Measurements from ENCODE around the gene ORMDL3. TPM values are rescaled to one million over a fixed set of nuclear protein-coding genes. Genes with fewer than 3 reads are reported as not detected.

ORMDL3 gene
- total RNA-seq, 1 experiment from 2014 or later = 58.6 TPM

DNA sequence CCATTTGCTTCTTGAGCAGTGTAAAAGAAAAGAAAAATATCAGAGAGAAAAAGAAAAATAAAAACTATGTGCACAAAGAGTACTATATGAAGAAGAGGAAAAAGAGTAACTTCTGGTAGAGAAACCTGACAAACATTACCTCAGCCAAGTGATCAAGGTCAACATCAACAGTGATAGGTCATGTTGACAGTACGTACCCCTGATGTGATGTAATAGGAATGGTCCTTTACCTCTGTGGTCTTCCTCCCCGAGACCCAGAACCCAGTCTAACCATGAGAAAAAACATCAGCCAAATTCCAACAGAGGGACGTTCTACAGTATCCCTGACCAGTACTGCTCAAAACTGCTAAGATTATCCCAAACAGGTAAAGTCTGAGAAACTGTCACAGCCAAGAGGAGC, 13.4 kb downstream of the ORMDL3 start:
- H3K27me3 Mint-ChIP-seq (ENCODE audit: low read depth) = no peaks in the 10 kb centered on the region
- WGBS (ENCODE audit: extremely low coverage, insufficient read length, low lambda C conversion rate) = no CpG with 5 or more reads among the region's 3 CpGs
- H3K18ac ChIP-seq (ENCODE audit: insufficient read length, low read depth, low read length) = no peak overlapping the region

More for the DNA sequence above, 13.4 kb downstream of the ORMDL3 start:
- H2BK5ac ChIP-seq (ENCODE audit: insufficient read length, low read length) = no peak overlapping the region
- H2BK120ac ChIP-seq (ENCODE audit: low read depth, low read length, poor library complexity, severe bottlenecking) = no peak overlapping the region
- no peaks in the 10 kb centered on the region for H3K4me1 ChIP-seq (ENCODE audit: insufficient read depth, low read length)
- TF ChIP-seq, protein P1, sequence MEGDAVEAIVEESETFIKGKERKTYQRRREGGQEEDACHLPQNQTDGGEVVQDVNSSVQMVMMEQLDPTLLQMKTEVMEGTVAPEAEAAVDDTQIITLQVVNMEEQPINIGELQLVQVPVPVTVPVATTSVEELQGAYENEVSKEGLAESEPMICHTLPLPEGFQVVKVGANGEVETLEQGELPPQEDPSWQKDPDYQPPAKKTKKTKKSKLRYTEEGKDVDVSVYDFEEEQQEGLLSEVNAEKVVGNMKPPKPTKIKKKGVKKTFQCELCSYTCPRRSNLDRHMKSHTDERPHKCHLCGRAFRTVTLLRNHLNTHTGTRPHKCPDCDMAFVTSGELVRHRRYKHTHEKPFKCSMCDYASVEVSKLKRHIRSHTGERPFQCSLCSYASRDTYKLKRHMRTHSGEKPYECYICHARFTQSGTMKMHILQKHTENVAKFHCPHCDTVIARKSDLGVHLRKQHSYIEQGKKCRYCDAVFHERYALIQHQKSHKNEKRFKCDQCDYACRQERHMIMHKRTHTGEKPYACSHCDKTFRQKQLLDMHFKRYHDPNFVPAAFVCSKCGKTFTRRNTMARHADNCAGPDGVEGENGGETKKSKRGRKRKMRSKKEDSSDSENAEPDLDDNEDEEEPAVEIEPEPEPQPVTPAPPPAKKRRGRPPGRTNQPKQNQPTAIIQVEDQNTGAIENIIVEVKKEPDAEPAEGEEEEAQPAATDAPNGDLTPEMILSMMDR (conservative IDR thresholded peaks at IDR 0.05) = no peak
- H2BK12ac ChIP-seq (ENCODE audit: insufficient read length, low read depth, low read length) = no peak overlapping the region
- Mint-ChIP-seq H3K4me3 (no peak overlapping the region), H3K36me3 (ENCODE audit: insufficient read depth in 1 of 3, low read depth in 3 of 3) (peaks cover 6 to 22% (median 16%) of the 10 kb centered on the region in 3 experiments; a peak in 6 of 7 replicates), H3K9me3 (no peaks in the 10 kb centered on the region), H3K27ac (no peak overlapping the region), H3K4me1 (peaks cover 0 to 2% of the 10 kb centered on the region in 2 experiments; a peak in 1 of 4 replicates)
- H3K27ac ChIP-seq (ENCODE audit: insufficient read length, low read depth, low read length) = no peak overlapping the region
- H3K27me3 ChIP-seq (ENCODE audit: insufficient read depth, low read length) = no peaks in the 10 kb centered on the region
- H2AK5ac ChIP-seq (ENCODE audit: insufficient read length, low read length) = no peak overlapping the region
- H3K23me2 ChIP-seq (ENCODE audit: insufficient read length, low read depth, low read length, poor library complexity, severe bottlenecking) = no peaks in the 10 kb centered on the region
- no peak overlapping the region for H2BK15ac ChIP-seq (ENCODE audit: low read depth, low read length)
- H4K91ac ChIP-seq (ENCODE audit: insufficient read length, low read depth, low read length) = no peak overlapping the region
- no peak overlapping the region for H2AFZ ChIP-seq (ENCODE audit: low read length)
- no peak overlapping the region for H4K8ac ChIP-seq (replicated peaks; ENCODE audit: insufficient read length, low read depth, low read length)
- H3T11ph ChIP-seq (ENCODE audit: low read length) = no peak overlapping the region
- H3K14ac ChIP-seq (ENCODE audit: insufficient read depth, low read length) = no peak overlapping the region
- H3K23ac ChIP-seq (ENCODE audit: insufficient read length, low read depth, low read length) = no peak overlapping the region
- no peak overlapping the region for H3K4me2 ChIP-seq (ENCODE audit: insufficient read depth, insufficient read length, low read length)
- no peak overlapping the region for H3K56ac ChIP-seq (ENCODE audit: insufficient read length, low read depth, low read length)
- H3K79me2 ChIP-seq (ENCODE audit: insufficient read depth, low read length) = no peaks in the 10 kb centered on the region
- no peak overlapping the region for H3K9ac ChIP-seq (ENCODE audit: extremely low read depth, insufficient read length, low read length)
- H4K20me1 ChIP-seq (ENCODE audit: control insufficient read depth, insufficient read depth, insufficient read length) = no peaks in the 10 kb centered on the region
- H3K4ac ChIP-seq (ENCODE audit: low read depth, low read length) = no peak overlapping the region
- H3K9me3 ChIP-seq (ENCODE audit: control insufficient read depth, low read depth, low read length) = no peaks in the 10 kb centered on the region
- no peak overlapping the region for H2BK20ac ChIP-seq (ENCODE audit: low read depth, low read length, poor library complexity, severe bottlenecking)
- DNase-seq = no peak
- no peaks in the 10 kb centered on the region for H3K79me1 ChIP-seq (ENCODE audit: insufficient read depth, low read depth, low read length, poor library complexity, severe bottlenecking)
- no peak overlapping the region for H4K5ac ChIP-seq (ENCODE audit: insufficient read length, low read depth, low read length)

Data from H9 (cell line).